GM18505 (cell line): ENCODE data around the gene ANKDD1B.
"Not testable (repeated sequence)": the region's sequence is repeated elsewhere in the genome, so short reads cannot be mapped to it uniquely, and the experiment has no call there.

Experiments
- ATAC-seq: cut with Tn5 transposase; IDR thresholded peaks from one replicate; pipeline ENCODE4 v1.9.1; 2021; ENCODE audit not compliant: unreplicated experiment
- POLR2A ChIP-seq: IDR thresholded peaks from 4 replicates; pipeline ENCODE4 v1.6.1; 2011; ENCODE audit warnings: borderline replicate concordance; ENCODE audit not compliant: insufficient read depth, insufficient read length; ENCODE audit errors: extremely low read depth

ANKDD1B gene

GRCh38 chr5:75611311-75612225 is at the start of gene ANKDD1B:
Gene ANKDD1B (plus strand): TSS chr5:75611453. CDS start chr5:75611635, 182 bp downstream.
- no peak for TF ChIP-seq POLR2A
- no peak for ATAC-seq

DNA sequence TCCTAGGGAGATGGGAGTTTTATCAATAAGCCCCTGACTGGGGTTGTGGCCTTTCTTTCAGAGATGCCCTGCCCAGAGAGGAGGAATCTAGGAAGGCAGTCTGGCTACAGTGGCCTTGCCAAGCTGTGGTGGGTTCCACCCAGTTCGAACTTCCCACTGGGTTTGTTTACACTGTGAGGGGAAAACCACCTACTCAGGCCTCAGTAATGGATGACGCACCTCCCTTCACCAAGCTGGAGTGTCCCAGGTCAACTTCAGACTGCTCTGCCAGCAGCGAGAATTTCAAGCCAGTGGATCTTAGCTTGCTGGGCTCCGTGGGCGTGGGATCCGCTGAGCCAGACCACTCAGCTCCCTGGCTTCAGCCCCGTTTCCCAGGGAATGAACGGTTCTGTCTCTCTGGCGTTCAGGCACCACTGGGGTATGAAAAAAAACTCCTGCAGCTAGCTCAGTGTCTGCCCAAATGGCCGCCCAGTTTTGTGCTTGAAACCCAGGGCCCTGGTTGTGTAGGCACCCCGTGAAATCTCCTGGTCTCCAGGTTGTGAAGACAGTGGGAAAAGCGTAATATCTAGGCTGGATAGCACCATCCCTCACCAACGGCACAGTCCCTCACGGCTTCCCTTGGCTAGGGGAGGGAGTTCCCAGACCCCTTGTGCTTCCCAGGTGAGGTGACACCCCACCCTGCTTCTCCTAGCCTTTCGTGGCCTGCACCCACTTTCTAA is 45.1 kb upstream of the ANKDD1B start:
- not testable (repeated sequence) for ATAC-seq

GRCh38 chr5:75566710-75567309 is 44.4 kb upstream of the ANKDD1B start:
- TF ChIP-seq POLR2A: no peak
- ATAC-seq: peak; percentile 76

- TF ChIP-seq POLR2A: no peak
- peak; percentile 42 for ATAC-seq
These were observed 43.5 kb upstream of the ANKDD1B start for GRCh38 chr5:75567710-75568109.

- no peak for TF ChIP-seq POLR2A
- ATAC-seq: no peak
These were observed 43.1 kb upstream of the ANKDD1B start for GRCh38 chr5:75568202-75568601.

DNA sequence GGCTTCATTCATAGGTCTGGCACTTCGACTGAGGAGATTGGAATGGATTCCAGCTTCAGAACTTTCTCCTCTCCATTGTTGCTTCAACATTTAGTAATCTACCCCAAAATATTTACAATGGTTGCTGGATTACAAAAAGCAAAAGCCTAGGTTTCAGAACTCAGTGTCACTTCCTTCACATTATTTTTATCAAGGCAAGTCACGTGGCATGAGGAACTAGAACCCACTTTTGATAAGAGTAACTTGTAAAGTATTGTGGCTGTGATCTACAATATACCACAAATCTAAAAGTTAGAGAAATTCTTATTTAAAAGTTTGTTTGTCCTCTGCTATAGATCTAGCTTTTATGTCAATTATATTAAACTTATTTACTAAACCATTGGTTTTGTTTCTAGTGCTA is 39.7 kb upstream of the ANKDD1B start:
- ATAC-seq: no peak
- no peak for TF ChIP-seq POLR2A

- TF ChIP-seq POLR2A: no peak
- peak; percentile 23 for ATAC-seq
These were observed 36.5 kb upstream of the ANKDD1B start for GRCh38 chr5:75574791-75575190.

DNA sequence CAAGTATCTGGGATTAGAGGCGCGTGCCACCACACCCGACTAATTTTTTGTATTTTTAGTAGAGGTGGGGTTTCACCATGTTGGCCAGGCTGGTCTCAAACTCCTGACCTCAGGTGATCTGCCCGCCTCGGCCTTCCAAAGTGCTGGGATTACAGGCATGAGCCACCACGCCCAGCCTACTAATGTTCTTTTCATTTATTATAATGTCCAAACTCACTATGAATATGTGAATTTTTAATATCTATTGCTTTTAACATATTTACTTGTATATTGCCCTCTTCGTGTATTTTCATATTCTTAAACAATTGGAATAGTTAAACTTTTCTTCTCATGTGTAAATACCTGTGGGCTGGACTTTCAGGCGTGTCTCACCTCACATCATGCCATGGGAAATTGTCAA is 33.0 kb upstream of the ANKDD1B start:
- not testable (repeated sequence) for ATAC-seq

GRCh38 chr5:75584641-75585040 is 26.6 kb upstream of the ANKDD1B start:
- no peak for ATAC-seq
- TF ChIP-seq POLR2A: no peak

DNA sequence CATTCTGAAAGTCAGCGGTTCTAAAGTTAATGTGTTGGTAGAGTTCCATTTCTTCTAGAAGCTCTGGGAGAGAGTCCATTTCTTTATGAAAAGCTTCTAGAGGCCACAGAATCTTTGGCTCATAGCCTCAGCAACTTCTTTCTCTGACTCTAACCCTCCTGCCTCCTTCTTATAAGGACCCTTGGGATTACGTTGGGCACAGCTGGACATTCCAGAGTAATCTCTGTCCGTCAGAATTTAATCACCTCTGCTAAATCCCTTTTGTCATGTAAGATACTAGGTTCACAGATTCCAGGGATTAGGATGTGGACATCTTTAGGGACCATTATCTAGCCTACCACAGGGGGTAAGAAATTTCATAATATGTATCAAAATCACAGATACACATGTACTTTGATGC is 22.6 kb upstream of the ANKDD1B start:
- no peak for ATAC-seq
- TF ChIP-seq POLR2A: no peak

GRCh38 chr5:75600535-75600934 is 10.7 kb upstream of the ANKDD1B start:
- ATAC-seq: no peak
- no peak for TF ChIP-seq POLR2A

DNA sequence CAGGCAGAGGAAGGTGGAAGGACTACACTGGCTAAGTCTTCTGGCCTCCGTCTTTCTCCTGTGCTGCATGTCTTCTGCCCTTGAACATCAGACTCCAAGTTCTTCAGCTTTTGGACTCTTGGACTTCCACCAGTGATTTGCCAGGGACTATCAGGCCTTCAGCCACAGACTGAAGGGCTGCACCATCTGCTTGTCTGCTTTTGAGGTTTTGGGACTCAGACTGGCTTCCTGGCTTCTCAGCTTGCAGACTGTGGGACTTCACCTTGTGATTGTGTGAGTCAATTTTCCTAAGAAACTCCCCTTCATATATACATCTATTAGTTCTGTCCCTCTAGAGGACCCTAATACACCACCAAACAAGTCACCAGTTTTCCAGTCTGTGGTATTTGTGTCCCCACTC is 9.7 kb upstream of the ANKDD1B start:
- ATAC-seq: no peak
- TF ChIP-seq POLR2A: no peak

- ATAC-seq: no peak
These were observed 9.3 kb upstream of the ANKDD1B start for GRCh38 chr5:75601996-75602395.

GRCh38 chr5:75603371-75603770 is 7.9 kb upstream of the ANKDD1B start:
- TF ChIP-seq POLR2A: no peak
- no peak for ATAC-seq

More at GRCh38 chr5:75601996-75602395, 9.3 kb upstream of the ANKDD1B start:
- no peak for TF ChIP-seq POLR2A
